Hepatocyte (in vitro differentiated cells): Measurements from ENCODE around the gene COTL1. TPM values are rescaled to one million over a fixed set of nuclear protein-coding genes. Genes with fewer than 3 reads are reported as not detected.

ENCODE experiments used
- DNase-seq: peaks from one replicate; pipeline ENCODE4 v3.0.0-alpha.2; 2016; ENCODE audit warnings: low spot score
- H2AFZ ChIP-seq: fragments of 200-600 bp; sonication (generic); 2 replicates; pipeline ENCODE4 v1.6.0; 2016; ENCODE audit warnings: antibody characterized with exemption, mild to moderate bottlenecking
- H3K27ac ChIP-seq: fragments of 200-600 bp; sonication (generic); 2 replicates; pipeline ENCODE4 v1.5.1; 2016; ENCODE audit warnings: mild to moderate bottlenecking
- H3K27me3 ChIP-seq: fragments of 200-600 bp; sonication (generic); 2 replicates; pipeline ENCODE4 v1.6.1; 2016
- H3K36me3 ChIP-seq: fragments of 200-600 bp; sonication (generic); replicated peaks from 2 replicates; pipeline ENCODE4 v1.5.1; 2016; ENCODE audit warnings: low read depth; ENCODE audit not compliant: insufficient read depth
- H3K4me1 ChIP-seq: fragments of 200-600 bp; sonication (generic); 2 replicates; pipeline ENCODE4 v1.5.1; 2016; ENCODE audit warnings: mild to moderate bottlenecking, moderate library complexity; ENCODE audit not compliant: insufficient read depth
- H3K4me2 ChIP-seq: fragments of 200-600 bp; sonication (generic); 2 replicates; pipeline ENCODE4 v1.6.0; 2016
- H3K4me3 ChIP-seq: fragments of 200-600 bp; sonication (generic); 2 replicates; pipeline ENCODE4 v1.5.1; 2016; ENCODE audit warnings: mild to moderate bottlenecking
- H3K79me2 ChIP-seq: fragments of 200-600 bp; sonication (generic); 2 replicates; pipeline ENCODE4 v1.6.0; 2017; ENCODE audit warnings: mild to moderate bottlenecking
- H3K9me2 ChIP-seq: fragments of 200-600 bp; sonication (generic); replicated peaks from 2 replicates; pipeline ENCODE4 v1.6.0; 2017; ENCODE audit warnings: mild to moderate bottlenecking; ENCODE audit not compliant: insufficient read depth
- H3K9me3 ChIP-seq: fragments of 200-600 bp; sonication (generic); 2 replicates; pipeline ENCODE4 v1.5.1; 2016; ENCODE audit warnings: low read depth, mild to moderate bottlenecking
- H4K20me1 ChIP-seq: fragments of 200-600 bp; sonication (generic); 2 replicates; pipeline ENCODE4 v1.6.0; 2016; ENCODE audit warnings: mild to moderate bottlenecking; ENCODE audit not compliant: insufficient read depth, poor library complexity, severe bottlenecking
- EZH2 ChIP-seq: fragments of 200-600 bp; sonication (generic); IDR thresholded peaks from 2 replicates; pipeline ENCODE4 v1.6.1; 2016; ENCODE audit warnings: antibody characterized with exemption, mild to moderate bottlenecking, borderline replicate concordance
- EZH2phosphoT487 ChIP-seq: fragments of 200-600 bp; sonication (generic); IDR thresholded peaks from one replicate; pipeline ENCODE4 v1.6.1; 2018; ENCODE audit warnings: antibody characterized with exemption, mild to moderate bottlenecking, low read depth, moderate library complexity; ENCODE audit not compliant: unreplicated experiment, severe bottlenecking
- WGBS: methylation state at CpG from one replicate; pipeline ENCODE4 v1.1.6; 2016; ENCODE audit warnings: low lambda C conversion rate; ENCODE audit errors: missing lambda C conversion rate; 5-methylcytosine and 5-hydroxymethylcytosine counted together
- polyA plus RNA-seq: library from polyadenylated mRNA; unstranded; fragments of >200 nt; fragmentation: Nextera tagmentation; extraction: Ambion mirVana; gene quantifications from 2 replicates; pipeline ENCODE4 v1.2.1, GENCODE V29; 2016
- total RNA-seq: library from RNA; depleted of rRNA; stranded (reverse); fragments of >200 nt; gene quantifications from 2 replicates; pipeline ENCODE4 v1.2.3, GENCODE V29; 2014
- TF ChIP-seq, protein P1 (sequence below): fragments of 200-600 bp; sonication (generic); IDR thresholded peaks from 2 replicates; pipeline ENCODE4 v1.5.1; 2016; ENCODE audit warnings: antibody characterized with exemption, mild to moderate bottlenecking; ENCODE audit not compliant: poor library complexity

COTL1 gene
- total and polyA plus RNA-seq, 2 experiments from 2014 or later, result 30.1 to 104 TPM

DNA sequence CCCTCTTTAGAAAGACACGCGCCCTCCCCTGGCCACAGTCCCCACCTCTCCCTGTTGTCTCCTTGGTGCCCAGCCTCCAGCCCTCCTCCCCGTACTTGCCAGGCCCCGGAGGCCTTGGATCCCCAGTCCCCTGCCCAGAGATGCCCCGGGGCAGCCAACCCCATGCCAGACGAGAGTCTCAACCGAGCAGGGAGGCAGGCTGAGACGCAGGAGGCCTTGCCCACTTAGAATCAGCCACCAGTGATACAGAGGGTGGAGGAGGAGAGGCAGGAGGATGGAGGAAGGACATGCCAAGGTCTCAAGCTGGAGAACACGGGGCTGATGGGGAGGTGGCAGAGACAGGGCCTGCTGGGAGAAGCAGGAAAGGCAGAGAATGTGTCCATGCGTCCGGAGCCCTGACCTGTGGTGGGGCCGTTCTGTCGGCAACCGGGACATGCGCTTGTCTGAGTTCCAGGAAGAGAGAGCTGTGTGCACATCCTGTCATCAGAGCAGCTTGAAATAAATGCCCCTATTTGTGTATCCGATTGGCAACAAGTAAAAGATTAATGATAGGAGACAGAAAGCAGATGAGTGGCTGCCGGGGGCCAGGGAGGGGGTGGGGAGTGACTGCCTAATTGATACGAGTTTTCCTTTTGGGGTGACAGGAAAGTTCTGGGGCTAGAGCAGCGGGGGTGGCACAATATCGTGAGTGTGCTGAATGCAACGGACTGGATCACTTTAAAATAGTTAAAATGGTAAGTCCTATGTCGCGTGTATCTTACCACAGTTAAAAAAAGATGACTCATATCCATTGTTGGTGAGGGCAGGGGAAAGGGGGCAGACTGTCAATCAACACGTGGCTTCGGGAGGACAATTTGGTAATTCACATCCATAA lies 68.7 kb downstream of the COTL1 start:
- no peak for DNase-seq
- Histone ChIP-seq H3K27ac (no peak overlapping the region), H3K9me2 (no peaks in the 10 kb centered on the region), H3K4me1 (no peaks in the 10 kb centered on the region), H3K79me2 (no peaks in the 10 kb centered on the region), H4K20me1 (no peaks in the 10 kb centered on the region), H3K9me3 (no peaks in the 10 kb centered on the region), H2AFZ (no peak overlapping the region), H3K27me3 (no peaks in the 10 kb centered on the region), H3K36me3 (no peaks in the 10 kb centered on the region), H3K4me2 (no peak overlapping the region), H3K4me3 (no peak overlapping the region)
- TF ChIP-seq EZH2 (no peak), EZH2phosphoT487 (no peak)
- TF ChIP-seq, protein P1, sequence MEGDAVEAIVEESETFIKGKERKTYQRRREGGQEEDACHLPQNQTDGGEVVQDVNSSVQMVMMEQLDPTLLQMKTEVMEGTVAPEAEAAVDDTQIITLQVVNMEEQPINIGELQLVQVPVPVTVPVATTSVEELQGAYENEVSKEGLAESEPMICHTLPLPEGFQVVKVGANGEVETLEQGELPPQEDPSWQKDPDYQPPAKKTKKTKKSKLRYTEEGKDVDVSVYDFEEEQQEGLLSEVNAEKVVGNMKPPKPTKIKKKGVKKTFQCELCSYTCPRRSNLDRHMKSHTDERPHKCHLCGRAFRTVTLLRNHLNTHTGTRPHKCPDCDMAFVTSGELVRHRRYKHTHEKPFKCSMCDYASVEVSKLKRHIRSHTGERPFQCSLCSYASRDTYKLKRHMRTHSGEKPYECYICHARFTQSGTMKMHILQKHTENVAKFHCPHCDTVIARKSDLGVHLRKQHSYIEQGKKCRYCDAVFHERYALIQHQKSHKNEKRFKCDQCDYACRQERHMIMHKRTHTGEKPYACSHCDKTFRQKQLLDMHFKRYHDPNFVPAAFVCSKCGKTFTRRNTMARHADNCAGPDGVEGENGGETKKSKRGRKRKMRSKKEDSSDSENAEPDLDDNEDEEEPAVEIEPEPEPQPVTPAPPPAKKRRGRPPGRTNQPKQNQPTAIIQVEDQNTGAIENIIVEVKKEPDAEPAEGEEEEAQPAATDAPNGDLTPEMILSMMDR, result no peak
- 75% methylated on average over 25 of the region's 25 CpGs for WGBS

DNA sequence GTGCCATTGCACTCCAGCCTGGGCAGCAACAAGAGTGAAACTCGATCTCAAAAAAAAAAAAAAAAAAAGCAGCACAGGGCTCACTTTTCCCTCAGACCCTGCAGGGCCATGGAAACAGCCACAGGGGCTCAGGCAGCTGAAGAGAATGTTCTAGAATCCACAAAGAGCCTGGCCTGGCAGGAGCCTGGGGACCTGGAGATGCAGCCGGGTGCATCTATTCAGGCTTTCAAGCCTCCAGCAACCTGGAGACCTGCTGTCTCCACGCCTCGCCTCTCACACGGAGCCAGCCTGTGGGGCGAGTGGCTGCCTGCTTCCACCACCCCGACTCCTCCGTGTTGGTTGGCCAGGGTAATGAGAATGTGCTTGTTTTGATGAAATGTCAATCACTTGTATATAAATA lies 69.4 kb downstream of the COTL1 start:
- WGBS, result 87% methylated on average over 7 of the region's 8 CpGs
- Histone ChIP-seq H4K20me1 (no peaks in the 10 kb centered on the region), H3K36me3 (no peaks in the 10 kb centered on the region), H3K4me2 (no peak overlapping the region), H2AFZ (no peak overlapping the region), H3K9me3 (no peaks in the 10 kb centered on the region), H3K4me3 (no peak overlapping the region), H3K27ac (no peak overlapping the region), H3K79me2 (no peaks in the 10 kb centered on the region), H3K9me2 (no peaks in the 10 kb centered on the region), H3K27me3 (no peaks in the 10 kb centered on the region), H3K4me1 (no peaks in the 10 kb centered on the region)
- no peak for DNase-seq
- TF ChIP-seq, protein P1, result no peak
- no peak for TF ChIP-seq EZH2phosphoT487
- TF ChIP-seq EZH2, result no peak

DNA sequence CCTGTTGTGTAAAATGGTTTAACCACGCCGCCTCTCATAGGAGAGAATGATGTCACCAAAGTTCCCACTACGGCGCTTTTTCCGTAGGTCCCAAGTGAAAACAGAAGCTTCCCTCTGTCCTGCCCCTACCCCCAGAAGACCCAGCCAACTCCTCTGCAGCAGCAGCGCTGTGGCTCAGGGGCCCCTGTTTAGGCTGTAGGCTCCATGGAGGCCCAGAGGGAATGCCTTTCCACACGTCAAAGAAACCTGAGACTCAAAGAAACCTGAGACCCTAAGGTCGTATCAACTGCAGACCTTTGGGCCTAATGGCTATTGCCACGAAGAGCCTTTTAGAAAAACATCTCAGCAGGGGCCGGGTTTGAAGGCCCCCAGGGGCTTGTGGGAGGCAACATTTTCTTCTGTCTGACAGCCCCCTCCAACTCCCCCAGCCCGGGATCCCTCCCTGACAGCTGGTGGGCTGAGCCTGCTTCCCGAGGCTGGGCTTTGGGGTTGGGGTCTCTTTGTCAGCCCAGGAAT lies 70.3 kb downstream of the COTL1 start:
- H3K9me2 ChIP-seq, result no peaks in the 10 kb centered on the region
- H3K4me1 ChIP-seq, result no peaks in the 10 kb centered on the region
- no peaks in the 10 kb centered on the region for H3K27me3 ChIP-seq
- 56% methylated on average over 12 of the region's 12 CpGs for WGBS
- H3K4me3 ChIP-seq, result no peak overlapping the region
- no peak overlapping the region for H3K4me2 ChIP-seq
- no peaks in the 10 kb centered on the region for H3K9me3 ChIP-seq
- DNase-seq, result no peak
- H3K27ac ChIP-seq, result no peak overlapping the region
- H3K79me2 ChIP-seq, result no peaks in the 10 kb centered on the region
- no peak overlapping the region for H2AFZ ChIP-seq
- TF ChIP-seq EZH2phosphoT487 (no peak), EZH2 (no peak)
- TF ChIP-seq, protein P1, result no peak
- H4K20me1 ChIP-seq, result no peaks in the 10 kb centered on the region
- H3K36me3 ChIP-seq, result no peaks in the 10 kb centered on the region
